Lower leg skin (tissue), 4 donors: ENCODE measurements around the gene TMEM187. TPM values are rescaled to one million over a fixed set of nuclear protein-coding genes. Genes with fewer than 3 reads are reported as not detected.
"Not testable (repeated sequence)": the region's sequence is repeated elsewhere in the genome, so short reads cannot be mapped to it uniquely, and the experiment has no call there.

Source experiments
- DNase-seq, 2 donors: peaks; one replicate each; pipeline ENCODE4 v3.0.0-alpha.2; 2019; ENCODE audit warnings: low spot score in 2 of 2
- H3K4me3 ChIP-seq: fragments of 200-600 bp; sonication (generic); 2 replicates; pipeline ENCODE4 v1.5.1; 2017; ENCODE audit warnings: mild to moderate bottlenecking, low read depth; ENCODE audit not compliant: poor library complexity, severe bottlenecking
- CTCF ChIP-seq, 3 donors: fragments of 450-650 bp; IDR thresholded peaks; one replicate each; pipeline ENCODE4 v1.5.1; 2016; ENCODE audit warnings: antibody characterized with exemption in 3 of 3, mild to moderate bottlenecking in 3 of 3, moderate library complexity in 2 of 3
- POLR2A ChIP-seq, 2 donors: fragments of 450-650 bp; IDR thresholded peaks; one replicate each; pipeline ENCODE4 v1.6.1; 2016 to 2017; ENCODE audit warnings: antibody characterized with exemption in 2 of 2, mild to moderate bottlenecking in 1 of 2, moderate library complexity in 1 of 2
- WGBS, 2 donors: methylation state at CpG; one replicate each; pipeline ENCODE4 v1.1.5; 2018; 5-methylcytosine and 5-hydroxymethylcytosine counted together
- intact Hi-C: fragments of 100-400 bp; cut with DNase I; formaldehyde crosslinking; loops from one replicate; pipeline ENCODE4 v1.15.0; 2023; ENCODE audit warnings: low total_unique reads
- total RNA-seq, 4 donors: library from RNA; depleted of rRNA; stranded (reverse); fragments of >200 nt; gene quantifications; one replicate each; pipeline ENCODE4 v1.1.0, GENCODE V29; 2016

TMEM187 gene
- total RNA-seq, 4 donors from 2014 or later = 10.1 to 21.6 (median 14.4) TPM

GRCh38 chrX:153973127-153974002, 811 bp downstream of the TMEM187 start:
- TF ChIP-seq POLR2A (IDR thresholded peaks at IDR 0.05) (no peak), CTCF (IDR thresholded peaks at IDR 0.05) (no peak)
- 28 to 48% methylated on average over 17 to 20 of the region's 20 CpGs for WGBS, 2 donors
- DNase-seq = no peak
- intact Hi-C loops = no loop called here
- H3K4me3 ChIP-seq = peak overlapping the region; percentile 6

- intact Hi-C loops = no loop called here
- WGBS, 2 donors = 40 to 69% methylated on average over 8 to 14 of the region's 14 CpGs
- no peak for TF ChIP-seq POLR2A (IDR thresholded peaks at IDR 0.05)
- TF ChIP-seq CTCF (IDR thresholded peaks at IDR 0.05) = no peak
- H3K4me3 ChIP-seq = no peak overlapping the region
- peak in 1 of 2 donors; percentile 84 for DNase-seq
These were observed 1.6 kb downstream of the TMEM187 start for GRCh38 chrX:153974003-153974725.

GRCh38 chrX:153974726-153975286, 2.3 kb downstream of the TMEM187 start:
- no peak overlapping the region for H3K4me3 ChIP-seq
- WGBS, 2 donors = 66 to 80% methylated on average over 3 of the region's 3 CpGs
- DNase-seq = no peak
- TF ChIP-seq CTCF (IDR thresholded peaks at IDR 0.05) = no peak
- no peak for TF ChIP-seq POLR2A (IDR thresholded peaks at IDR 0.05)
- intact Hi-C loops = no loop called here

GRCh38 chrX:153980394-153980793, 7.8 kb downstream of the TMEM187 start:
- intact Hi-C loops, H3K4me3 ChIP-seq, DNase-seq: not testable (repeated sequence)
- 30 to 68% methylated on average over 2 to 10 of the region's 10 CpGs for WGBS, 2 donors

GRCh38 chrX:153981231-153981630, 8.7 kb downstream of the TMEM187 start:
- DNase-seq = no peak
- TF ChIP-seq CTCF (IDR thresholded peaks at IDR 0.05) (no peak), POLR2A (IDR thresholded peaks at IDR 0.05) (no peak)
- WGBS, 2 donors = 79 to 95% methylated on average over 5 to 7 of the region's 7 CpGs
- intact Hi-C loops = no loop called here
- no peak overlapping the region for H3K4me3 ChIP-seq
